ENCODE data around the gene GPR137. TPM values are rescaled to one million over a fixed set of nuclear protein-coding genes. Genes with fewer than 3 reads are reported as not detected.

Gene GPR137
- total and polyA plus RNA-seq, 10 of the 15 experiments (the other 5 are each of a cell fraction or from before 2014, with no cell fraction given): 0.37 to 29.2 (median 13.8) TPM

- ChIA-PET CTCF (interaction anchor here (1.5 to 14.7 kb wide), 3 partner anchors 17 to 35 kb away, joined by 3 to 228 read pairs (median 100); partner anchors contain the start of genes PRDX5 and TRMT112), RAD21 (ENCODE audit: unreplicated experiment) (interaction anchor here (0.6 to 4.7 kb wide), 3 partner anchors 21 to 794 kb away, joined by 3 to 57 read pairs (median 41); partner anchors contain the start of genes PRDX5 and TRMT112), POLR2A (interaction anchor here (0.7 to 4.6 kb wide), 5 partner anchors 11 to 446 kb away, joined by 3 to 37 read pairs (median 7); partner anchors contain the start of genes PRDX5 and TRMT112), SMC1A (ENCODE audit: uncharacterized antibody, unreplicated experiment) (interaction anchor here (1.7 to 2.5 kb wide), 2 partner anchors 17 to 21 kb away, joined by 9 to 12 read pairs; partner anchors contain the start of genes PRDX5 and TRMT112)
- H3K27ac ChIP-seq (ENCODE audit: control insufficient read depth, insufficient read depth): peak overlapping the region; percentile 77; the same call in 1 of the 2 replicates
- DNase-seq (ENCODE audit: low read depth, low spot score) (no peak), FAIRE-seq (no peak), ATAC-seq (no peak)
- H3K4me3 ChIP-seq: peak overlapping the region; percentile 90
- H3K4me2 ChIP-seq (ENCODE audit: control insufficient read depth, insufficient read depth): peak overlapping the region; percentile 100
- H3K79me2 ChIP-seq (ENCODE audit: control insufficient read depth, insufficient read depth, low read length): peaks cover 24% of the 10 kb centered on the region
- peaks cover 33% of the 10 kb centered on the region for H3K4me1 ChIP-seq (ENCODE audit: control insufficient read depth, insufficient read depth, low read length)
- no peaks in the 10 kb centered on the region for H3K9me3 ChIP-seq (replicated peaks; ENCODE audit: control insufficient read depth, insufficient read depth, low read length)
- 92% methylated on average over 4 of the region's 8 CpGs for WGBS (ENCODE audit: insufficient coverage, insufficient replicate concordance, low lambda C conversion rate, missing lambda C conversion rate)
- no peaks in the 10 kb centered on the region for H3K27me3 ChIP-seq (replicated peaks in 1 of 2; ENCODE audit: control insufficient read depth in 2 of 2, insufficient read depth in 2 of 2, low read length in 1 of 2)
- TF ChIP-seq IRF4 (IDR thresholded peaks at IDR 0.05; ENCODE audit: low read depth, low read length) (no peak), ZNF217 (IDR thresholded peaks at IDR 0.05) (no peak), SMAD5 (IDR thresholded peaks at IDR 0.05; ENCODE audit: low read depth) (no peak), LARP7 (IDR thresholded peaks at IDR 0.05) (no peak), HDAC2 (IDR thresholded peaks at IDR 0.05) (no peak), EGR1 (IDR thresholded peaks at IDR 0.05; ENCODE audit: borderline replicate concordance in 1 of 2, low read depth in 2 of 2, low read length in 2 of 2) (no peak), HCFC1 (IDR thresholded peaks at IDR 0.05; ENCODE audit: low read length) (no peak), POLR2AphosphoS5 (IDR thresholded peaks at IDR 0.05; ENCODE audit: low read length) (no peak), PKNOX1 (IDR thresholded peaks at IDR 0.05) (no peak), YY1 (IDR thresholded peaks at IDR 0.05; ENCODE audit: low read depth, low read length) (no peak)
- H3K36me3 ChIP-seq (ENCODE audit: control insufficient read depth in 2 of 2, insufficient read depth in 2 of 2, low read length in 1 of 2): peaks cover 5 to 7% of the 10 kb centered on the region in 2 experiments; a peak in 3 of 4 replicates
- no peak overlapping the region for H2AFZ ChIP-seq (ENCODE audit: control insufficient read depth, low read depth, low read length)
- in situ Hi-C loops (cut with MboI) (no loop called here), intact Hi-C loops (cut with micrococcal nuclease; ENCODE audit: unreplicated experiment) (no loop called here)
- H3K9ac ChIP-seq (ENCODE audit: control insufficient read depth, insufficient read depth, low read length): no peak overlapping the region
- BruUV-seq (replicated peaks): no TSS peak
- H4K20me1 ChIP-seq (ENCODE audit: control insufficient read depth, insufficient read depth): no peaks in the 10 kb centered on the region; the same call in 1 of the 2 replicates
Observed at GRCh38 chr11:64338716-64339115, 53.1 kb downstream of the GPR137 start.

Small RNA genes within 50 kb of the gene (small RNA-seq; reads per million reads assigned to genes)
- gene RF00019: not detected

Other genes with a start within 250 kb of the GPR137 start
Only the 7 nearest of the 19 such genes appear.
- 7.5 and 7.7 TPM in 2 replicates for gene PLCB3, start 34.3 kb upstream of the GPR137 start, total RNA-seq (2014; rRNA removed)
- 2.8 and 3.3 TPM in 2 replicates for gene PLCB3, start 34.3 kb upstream of the GPR137 start, total RNA-seq (2014; rRNA removed; fragmentation: Illumina TruSeq; extraction: Trizol)
- 7.8 and 10.3 TPM in 2 replicates for gene PLCB3, start 34.3 kb upstream of the GPR137 start, total RNA-seq (2021)
- 2.0 and 3.2 TPM in 2 replicates for gene PLCB3, start 34.3 kb upstream of the GPR137 start, polyA plus RNA-seq (2011; rRNA removed)
- gene PLCB3, start 34.3 kb upstream of the GPR137 start, polyA plus RNA-seq (2014; fragmentation: Illumina TruSeq; extraction: Trizol): 1.1 and 3.6 TPM in 2 replicates
- gene PLCB3, start 34.3 kb upstream of the GPR137 start, polyA plus RNA-seq (2014; fragmentation: Nextera tagmentation; extraction: Ambion mirVana): under 1 TPM; 0.03 to 0.18 TPM
- gene PLCB3, start 34.3 kb upstream of the GPR137 start, polyA plus RNA-seq (2014; rRNA removed): 7.3 and 7.6 TPM in 2 replicates
- gene PLCB3, start 34.3 kb upstream of the GPR137 start, polyA plus RNA-seq (2016; fragmentation: Nextera tagmentation; extraction: Ambion mirVana): 1 to 10 TPM; 1.4 TPM
- gene BAD, start 1.2 kb upstream of the GPR137 start, total RNA-seq (2014; rRNA removed): 67.2 and 68.2 TPM in 2 replicates
- gene BAD, start 1.2 kb upstream of the GPR137 start, total RNA-seq (2014; rRNA removed; fragmentation: Illumina TruSeq; extraction: Trizol): 11.7 and 14.3 TPM in 2 replicates
- 41.0 and 41.1 TPM in 2 replicates for gene BAD, start 1.2 kb upstream of the GPR137 start, total RNA-seq (2021)
- 16.1 and 38.1 TPM in 2 replicates for gene BAD, start 1.2 kb upstream of the GPR137 start, polyA plus RNA-seq (2011; rRNA removed)
- 1.1 and 6.7 TPM in 2 replicates for gene BAD, start 1.2 kb upstream of the GPR137 start, polyA plus RNA-seq (2014; fragmentation: Illumina TruSeq; extraction: Trizol)
- 1 to 10 TPM; 1.5 to 7.4 TPM for gene BAD, start 1.2 kb upstream of the GPR137 start, polyA plus RNA-seq (2014; fragmentation: Nextera tagmentation; extraction: Ambion mirVana)
- 61.8 and 85.7 TPM in 2 replicates for gene BAD, start 1.2 kb upstream of the GPR137 start, polyA plus RNA-seq (2014; rRNA removed)
- 10 to 100 TPM; 62.6 to 65.5 TPM for gene BAD, start 1.2 kb upstream of the GPR137 start, polyA plus RNA-seq (2016; fragmentation: Nextera tagmentation; extraction: Ambion mirVana)
- gene KCNK4, start 5.5 kb downstream of the GPR137 start, total RNA-seq (2014; rRNA removed): not detected in 2 replicates
- gene KCNK4, start 5.5 kb downstream of the GPR137 start, total RNA-seq (2014; rRNA removed; fragmentation: Illumina TruSeq; extraction: Trizol): not detected in 2 replicates
- gene KCNK4, start 5.5 kb downstream of the GPR137 start, total RNA-seq (2021): not detected in 2 replicates
- gene KCNK4, start 5.5 kb downstream of the GPR137 start, polyA plus RNA-seq (2011; rRNA removed): 0.04 TPM in 1 of 2 replicates, not detected in the other
- gene KCNK4, start 5.5 kb downstream of the GPR137 start, polyA plus RNA-seq (2014; fragmentation: Illumina TruSeq; extraction: Trizol): not detected in 2 replicates
- gene KCNK4, start 5.5 kb downstream of the GPR137 start, polyA plus RNA-seq (2014; fragmentation: Nextera tagmentation; extraction: Ambion mirVana): not detected
- 0.20 TPM in 1 of 2 replicates, not detected in the other for gene KCNK4, start 5.5 kb downstream of the GPR137 start, polyA plus RNA-seq (2014; rRNA removed)
- gene KCNK4, start 5.5 kb downstream of the GPR137 start, polyA plus RNA-seq (2016; fragmentation: Nextera tagmentation; extraction: Ambion mirVana): not detected
- gene CATSPERZ, start 14.5 kb downstream of the GPR137 start, total RNA-seq (2014; rRNA removed): not detected in 2 replicates
- gene CATSPERZ, start 14.5 kb downstream of the GPR137 start, total RNA-seq (2014; rRNA removed; fragmentation: Illumina TruSeq; extraction: Trizol): not detected in 2 replicates
- 0.29 TPM in 1 of 2 replicates, not detected in the other for gene CATSPERZ, start 14.5 kb downstream of the GPR137 start, total RNA-seq (2021)
- gene CATSPERZ, start 14.5 kb downstream of the GPR137 start, polyA plus RNA-seq (2011; rRNA removed): 0.12 and 0.24 TPM in 2 replicates
- gene CATSPERZ, start 14.5 kb downstream of the GPR137 start, polyA plus RNA-seq (2014; fragmentation: Illumina TruSeq; extraction: Trizol): 0.31 TPM in 1 of 2 replicates, not detected in the other
- gene CATSPERZ, start 14.5 kb downstream of the GPR137 start, polyA plus RNA-seq (2014; fragmentation: Nextera tagmentation; extraction: Ambion mirVana): not detected
- not detected in 2 replicates for gene CATSPERZ, start 14.5 kb downstream of the GPR137 start, polyA plus RNA-seq (2014; rRNA removed)
- gene CATSPERZ, start 14.5 kb downstream of the GPR137 start, polyA plus RNA-seq (2016; fragmentation: Nextera tagmentation; extraction: Ambion mirVana): not detected
- 34.9 and 40.7 TPM in 2 replicates for gene ESRRA, start 19.7 kb downstream of the GPR137 start, total RNA-seq (2014; rRNA removed)
- gene ESRRA, start 19.7 kb downstream of the GPR137 start, total RNA-seq (2014; rRNA removed; fragmentation: Illumina TruSeq; extraction: Trizol): 12.3 and 12.7 TPM in 2 replicates
- 41.7 and 48.9 TPM in 2 replicates for gene ESRRA, start 19.7 kb downstream of the GPR137 start, total RNA-seq (2021)
- gene ESRRA, start 19.7 kb downstream of the GPR137 start, polyA plus RNA-seq (2011; rRNA removed): 6.4 and 10.9 TPM in 2 replicates
- 1.5 and 7.0 TPM in 2 replicates for gene ESRRA, start 19.7 kb downstream of the GPR137 start, polyA plus RNA-seq (2014; fragmentation: Illumina TruSeq; extraction: Trizol)
- gene ESRRA, start 19.7 kb downstream of the GPR137 start, polyA plus RNA-seq (2014; fragmentation: Nextera tagmentation; extraction: Ambion mirVana): under 1 TPM; 0.32 to 0.55 TPM
- 32.7 and 45.0 TPM in 2 replicates for gene ESRRA, start 19.7 kb downstream of the GPR137 start, polyA plus RNA-seq (2014; rRNA removed)
- gene ESRRA, start 19.7 kb downstream of the GPR137 start, polyA plus RNA-seq (2016; fragmentation: Nextera tagmentation; extraction: Ambion mirVana): 10 to 100 TPM; 12.4 to 23.3 TPM
- gene TRMT112, start 31.7 kb downstream of the GPR137 start, total RNA-seq (2014; rRNA removed): 252 and 288 TPM in 2 replicates
- 212 and 217 TPM in 2 replicates for gene TRMT112, start 31.7 kb downstream of the GPR137 start, total RNA-seq (2014; rRNA removed; fragmentation: Illumina TruSeq; extraction: Trizol)
- 210 and 220 TPM in 2 replicates for gene TRMT112, start 31.7 kb downstream of the GPR137 start, total RNA-seq (2021)
- gene TRMT112, start 31.7 kb downstream of the GPR137 start, polyA plus RNA-seq (2011; rRNA removed): 300 and 394 TPM in 2 replicates
- gene TRMT112, start 31.7 kb downstream of the GPR137 start, polyA plus RNA-seq (2014; fragmentation: Illumina TruSeq; extraction: Trizol): 96.2 and 220 TPM in 2 replicates
- gene TRMT112, start 31.7 kb downstream of the GPR137 start, polyA plus RNA-seq (2014; fragmentation: Nextera tagmentation; extraction: Ambion mirVana): 100 to 1,000 TPM; 322 to 331 TPM
- gene TRMT112, start 31.7 kb downstream of the GPR137 start, polyA plus RNA-seq (2014; rRNA removed): 294 and 320 TPM in 2 replicates
- 100 to 1,000 TPM; 411 to 455 TPM for gene TRMT112, start 31.7 kb downstream of the GPR137 start, polyA plus RNA-seq (2016; fragmentation: Nextera tagmentation; extraction: Ambion mirVana)
- gene PRDX5, start 32.3 kb downstream of the GPR137 start, total RNA-seq (2014; rRNA removed): 238 and 248 TPM in 2 replicates
- gene PRDX5, start 32.3 kb downstream of the GPR137 start, total RNA-seq (2014; rRNA removed; fragmentation: Illumina TruSeq; extraction: Trizol): 198 and 206 TPM in 2 replicates
- gene PRDX5, start 32.3 kb downstream of the GPR137 start, total RNA-seq (2021): 202 and 214 TPM in 2 replicates
- gene PRDX5, start 32.3 kb downstream of the GPR137 start, polyA plus RNA-seq (2011; rRNA removed): 265 and 406 TPM in 2 replicates
- gene PRDX5, start 32.3 kb downstream of the GPR137 start, polyA plus RNA-seq (2014; fragmentation: Illumina TruSeq; extraction: Trizol): 110 and 241 TPM in 2 replicates
- gene PRDX5, start 32.3 kb downstream of the GPR137 start, polyA plus RNA-seq (2014; fragmentation: Nextera tagmentation; extraction: Ambion mirVana): 100 to 1,000 TPM in 1 of 2 experiments, 10 to 100 TPM in 1; 95.7 to 203 TPM
- 341 and 351 TPM in 2 replicates for gene PRDX5, start 32.3 kb downstream of the GPR137 start, polyA plus RNA-seq (2014; rRNA removed)
- 100 to 1,000 TPM; 324 to 357 TPM for gene PRDX5, start 32.3 kb downstream of the GPR137 start, polyA plus RNA-seq (2016; fragmentation: Nextera tagmentation; extraction: Ambion mirVana)